ENCODE results near the gene CLEC16A. TPM values are rescaled to one million over a fixed set of nuclear protein-coding genes. Genes with fewer than 3 reads are reported as not detected.

CLEC16A gene
- total RNA-seq, 3 donors from 2014 or later, result 20.0 to 35.3 (median 33.1) TPM

- Histone ChIP-seq H3K27me3 (no peaks in the 10 kb centered on the region), H3K27ac (no peak overlapping the region), H3K36me3 (no peaks in the 10 kb centered on the region), H3K9me3 (no peaks in the 10 kb centered on the region), H3K4me3 (no peak overlapping the region), H3K4me1 (no peaks in the 10 kb centered on the region)
- no peak for DNase-seq (ENCODE audit: low spot score in 2 of 2)
- intact Hi-C loops (cut with DNase I; ENCODE audit: low total_unique reads), result no loop called here
- TF ChIP-seq CTCF (IDR thresholded peaks at IDR 0.05) (no peak), POLR2A (IDR thresholded peaks at IDR 0.05) (no peak), POLR2AphosphoS5 (IDR thresholded peaks at IDR 0.05) (no peak)
Measured at GRCh38 chr16:11152677-11153331, 208.4 kb downstream of the CLEC16A start.

- TF ChIP-seq POLR2AphosphoS5 (IDR thresholded peaks at IDR 0.05) (no peak), POLR2A (IDR thresholded peaks at IDR 0.05) (no peak), CTCF (IDR thresholded peaks at IDR 0.05) (no peak)
- no peak overlapping the region for H3K27ac ChIP-seq
- no peaks in the 10 kb centered on the region for H3K4me1 ChIP-seq
- H3K9me3 ChIP-seq, result no peaks in the 10 kb centered on the region
- H3K36me3 ChIP-seq, result no peaks in the 10 kb centered on the region
- DNase-seq (ENCODE audit: low spot score in 2 of 2), result no peak
- H3K27me3 ChIP-seq, result no peaks in the 10 kb centered on the region
- no peak overlapping the region for H3K4me3 ChIP-seq
- intact Hi-C loops (cut with DNase I; ENCODE audit: low total_unique reads), result no loop called here
Measured at GRCh38 chr16:11155284-11155806, 211.0 kb downstream of the CLEC16A start.

- H3K36me3 ChIP-seq, result no peaks in the 10 kb centered on the region
- no peaks in the 10 kb centered on the region for H3K9me3 ChIP-seq
- H3K27me3 ChIP-seq, result no peaks in the 10 kb centered on the region
- no peaks in the 10 kb centered on the region for H3K4me1 ChIP-seq
- no peak for DNase-seq (ENCODE audit: low spot score in 2 of 2)
- no peak overlapping the region for H3K4me3 ChIP-seq
- TF ChIP-seq CTCF (IDR thresholded peaks at IDR 0.05) (no peak), POLR2AphosphoS5 (IDR thresholded peaks at IDR 0.05) (no peak), POLR2A (IDR thresholded peaks at IDR 0.05) (no peak)
- no peak overlapping the region for H3K27ac ChIP-seq
- intact Hi-C loops (cut with DNase I; ENCODE audit: low total_unique reads), result no loop called here
Measured at GRCh38 chr16:11156401-11156800, 212.0 kb downstream of the CLEC16A start.

GRCh38 chr16:11157143-11157542, 212.8 kb downstream of the CLEC16A start:
- no peak for DNase-seq (ENCODE audit: low spot score in 2 of 2)
- TF ChIP-seq POLR2A (IDR thresholded peaks at IDR 0.05) (no peak), POLR2AphosphoS5 (IDR thresholded peaks at IDR 0.05) (no peak), CTCF (IDR thresholded peaks at IDR 0.05) (no peak)
- H3K4me3 ChIP-seq, result no peak overlapping the region
- H3K27ac ChIP-seq, result no peak overlapping the region
- no peaks in the 10 kb centered on the region for H3K9me3 ChIP-seq
- intact Hi-C loops (cut with DNase I; ENCODE audit: low total_unique reads), result no loop called here
- H3K27me3 ChIP-seq, result no peaks in the 10 kb centered on the region
- H3K4me1 ChIP-seq, result no peaks in the 10 kb centered on the region
- H3K36me3 ChIP-seq, result no peaks in the 10 kb centered on the region

GRCh38 chr16:11158018-11158417, 213.7 kb downstream of the CLEC16A start:
- H3K27ac ChIP-seq, result no peak overlapping the region
- no peak for TF ChIP-seq POLR2A (IDR thresholded peaks at IDR 0.05)
- no peak for TF ChIP-seq CTCF (IDR thresholded peaks at IDR 0.05)
- no peak for TF ChIP-seq POLR2AphosphoS5 (IDR thresholded peaks at IDR 0.05)
- no peak overlapping the region for H3K4me3 ChIP-seq
- H3K36me3 ChIP-seq, result no peaks in the 10 kb centered on the region
- intact Hi-C loops (cut with DNase I; ENCODE audit: low total_unique reads), result no loop called here
- H3K27me3 ChIP-seq, result no peaks in the 10 kb centered on the region
- no peak for DNase-seq (ENCODE audit: low spot score in 2 of 2)
- no peaks in the 10 kb centered on the region for H3K9me3 ChIP-seq
- no peaks in the 10 kb centered on the region for H3K4me1 ChIP-seq

Data from breast epithelium (tissue), 4 donors.